H1 (cell line): ENCODE results near the gene LIPC. TPM values are rescaled to one million over a fixed set of nuclear protein-coding genes. Genes with fewer than 3 reads are reported as not detected.

Experiments
- CTCF ChIA-PET: fragments of 300-600 bp; sonication (Branson Sonifier 250); formaldehyde crosslinking; loops from one replicate; lab custom pipeline; 2021; ENCODE audit not compliant: partially characterized antibody; lab: Charles Lee
- POLR2A ChIA-PET: fragments of 300-600 bp; sonication (Branson Sonifier 250); formaldehyde crosslinking; loops from one replicate; lab custom pipeline; 2021; ENCODE audit warnings: inconsistent platforms; ENCODE audit not compliant: partially characterized antibody; lab: Charles Lee
- DNase-seq, 2 experiments: peaks; one replicate each; pipeline versions ENCODE4 v3.0.0 to v3.0.0-alpha.2; 2010 to 2022; ENCODE audit warnings: low spot score in 2 of 2, low read depth in 1 of 2, mixed read lengths in 1 of 2
- FAIRE-seq: peaks from 2 replicates; lab custom pipeline; 2011; peaks lifted over from hg19 to GRCh38; lab: Jason Lieb, UNC
- H2AFZ ChIP-seq: 2 replicates; pipeline ENCODE4 v1.8.1; 2012; ENCODE audit warnings: low read length, inconsistent platforms
- H2AK5ac ChIP-seq: 2 replicates; pipeline ENCODE4 v1.6.1; 2013; ENCODE audit warnings: low read depth, low read length
- H2BK120ac ChIP-seq: replicated peaks from 2 replicates; pipeline ENCODE3; 2013; ENCODE audit warnings: low read depth, low read length, inconsistent platforms
- H2BK12ac ChIP-seq: 2 replicates; pipeline ENCODE4 v1.6.1; 2013; ENCODE audit warnings: low read depth, low read length
- H2BK15ac ChIP-seq: 2 replicates; pipeline ENCODE4 v1.6.1; 2013; ENCODE audit warnings: low read length
- H2BK20ac ChIP-seq: 2 replicates; pipeline ENCODE4 v1.6.1; 2013; ENCODE audit warnings: low read length
- H2BK5ac ChIP-seq: 2 replicates; pipeline ENCODE4 v1.6.1; 2013; ENCODE audit warnings: low read depth, low read length
- H3K14ac ChIP-seq: 2 replicates; pipeline ENCODE4 v1.6.1; 2013; ENCODE audit warnings: inconsistent platforms; ENCODE audit not compliant: insufficient read length
- H3K18ac ChIP-seq: 2 replicates; pipeline ENCODE4 v1.6.1; 2013; ENCODE audit warnings: low read length; ENCODE audit errors: extremely low read depth
- H3K23ac ChIP-seq: 2 replicates; pipeline ENCODE4 v1.6.1; 2013; ENCODE audit warnings: inconsistent platforms; ENCODE audit not compliant: insufficient read length
- H3K23me2 ChIP-seq: 2 replicates; pipeline ENCODE4 v1.6.1; 2013; ENCODE audit warnings: low read depth, low read length
- H3K27ac ChIP-seq: 2 replicates; pipeline ENCODE4 v1.6.1; 2011; ENCODE audit warnings: low read depth, low read length, inconsistent platforms
- H3K27me3 ChIP-seq, 4 experiments: replicated peaks in 1 of 4; 1 replicate in 1 of 4; 2 replicates in 3 of 4; pipeline versions ENCODE4 v1.6.1 to v1.8.1; 2011 to 2013; ENCODE audit warnings: low read length in 3 of 4, mild to moderate bottlenecking in 3 of 4, inconsistent platforms in 2 of 4, mixed read lengths in 2 of 4, moderate library complexity in 1 of 4; ENCODE audit not compliant: control insufficient read depth in 3 of 4, insufficient read depth in 3 of 4; ENCODE audit errors: extremely low read depth in 1 of 4
- H3K36me3 ChIP-seq, 4 experiments: 2 replicates each; pipeline versions ENCODE4 v1.6.1 to v1.8.1; 2011 to 2013; ENCODE audit warnings: mild to moderate bottlenecking in 4 of 4, low read length in 3 of 4, moderate library complexity in 2 of 4, control low read depth in 1 of 4, inconsistent platforms in 1 of 4; ENCODE audit not compliant: insufficient read depth in 4 of 4, control insufficient read depth in 2 of 4
- H3K4ac ChIP-seq: replicated peaks from 2 replicates; pipeline ENCODE3; 2013; ENCODE audit warnings: low read length, low read depth, mixed read lengths, inconsistent platforms; ENCODE audit not compliant: insufficient read length
- H3K4me1 ChIP-seq, 4 experiments: replicated peaks in 1 of 4; 1 replicate in 1 of 4; 2 replicates in 3 of 4; pipeline versions ENCODE4 v1.6.1 to v1.8.1; 2011 to 2013; ENCODE audit warnings: low read length in 3 of 4, inconsistent platforms in 2 of 4, mixed read lengths in 1 of 4; ENCODE audit not compliant: insufficient read depth in 4 of 4, control insufficient read depth in 3 of 4
- H3K4me2 ChIP-seq, 2 experiments: 2 replicates each; pipeline versions ENCODE4 v1.6.1 to v1.8.1; 2011 to 2013; ENCODE audit warnings: low read depth in 2 of 2, low read length in 2 of 2, control low read depth in 1 of 2, inconsistent platforms in 1 of 2, mild to moderate bottlenecking in 1 of 2; ENCODE audit not compliant: insufficient read depth in 1 of 2
- H3K4me3 ChIP-seq, 4 experiments: fragments of 200-600, 300-600 bp in 1 of 4; sonication (generic), shearing (Covaris generic), sonication (Bioruptor Twin) in 1 of 4; 2 replicates each; pipeline versions ENCODE4 v1.5.1 to v1.8.1; 2011 to 2016; ENCODE audit warnings: low read length in 4 of 4, low read depth in 3 of 4, control low read depth in 2 of 4, inconsistent platforms in 2 of 4, mild to moderate bottlenecking in 2 of 4, mixed read lengths in 1 of 4, moderate library complexity in 1 of 4; ENCODE audit not compliant: insufficient read depth in 2 of 4; ENCODE audit errors: extremely low read depth in 1 of 4
- H3K56ac ChIP-seq: replicated peaks from 2 replicates; pipeline ENCODE3; 2013; ENCODE audit warnings: low read depth, mild to moderate bottlenecking, mixed read lengths, low read length, inconsistent platforms; ENCODE audit not compliant: insufficient read length
- H3K79me1 ChIP-seq: 2 replicates; pipeline ENCODE4 v1.6.1; 2013; ENCODE audit warnings: low read depth, low read length, control low read depth
- H3K79me2 ChIP-seq, 2 experiments: 2 replicates each; pipeline versions ENCODE4 v1.6.1 to v1.8.1; 2012 to 2013; ENCODE audit warnings: low read length in 2 of 2, mild to moderate bottlenecking in 2 of 2, inconsistent platforms in 1 of 2; ENCODE audit not compliant: insufficient read depth in 2 of 2, control insufficient read depth in 1 of 2
- H3K9ac ChIP-seq, 4 experiments: replicated peaks in 1 of 4; 1 replicate in 1 of 4; 2 replicates in 3 of 4; pipeline versions ENCODE4 v1.6.1 to v1.8.1; 2011 to 2013; ENCODE audit warnings: low read depth in 3 of 4, low read length in 3 of 4, control low read depth in 2 of 4, mild to moderate bottlenecking in 2 of 4, moderate library complexity in 2 of 4, inconsistent platforms in 1 of 4; ENCODE audit errors: extremely low read depth in 1 of 4
- H3K9me3 ChIP-seq, 2 experiments: 2 replicates each; pipeline versions ENCODE4 v1.6.1 to v1.8.1; 2012 to 2013; ENCODE audit warnings: mild to moderate bottlenecking in 2 of 2, moderate library complexity in 2 of 2, control low read depth in 1 of 2, inconsistent platforms in 1 of 2, low read depth in 1 of 2, low read length in 1 of 2, mixed read lengths in 1 of 2; ENCODE audit not compliant: insufficient read depth in 2 of 2
- H4K20me1 ChIP-seq, 2 experiments: replicated peaks in 1 of 2; 2 replicates each; pipeline versions ENCODE3 to v1.8.1; 2011 to 2013; ENCODE audit warnings: inconsistent platforms in 2 of 2, low read length in 2 of 2, mild to moderate bottlenecking in 1 of 2; ENCODE audit not compliant: insufficient read depth in 2 of 2, control insufficient read depth in 1 of 2
- H4K5ac ChIP-seq: 2 replicates; pipeline ENCODE4 v1.6.1; 2013; ENCODE audit warnings: low read length, low read depth, mixed read lengths, inconsistent platforms; ENCODE audit not compliant: insufficient read length
- H4K8ac ChIP-seq: 2 replicates; pipeline ENCODE4 v1.8.0; 2013; ENCODE audit warnings: mild to moderate bottlenecking, moderate library complexity, low read length, inconsistent platforms; ENCODE audit not compliant: insufficient read depth; ENCODE audit errors: extremely low read depth
- H4K91ac ChIP-seq: replicated peaks from 2 replicates; pipeline ENCODE3; 2013; ENCODE audit warnings: low read length, mixed read lengths, inconsistent platforms; ENCODE audit not compliant: insufficient read length
- BRCA1 ChIP-seq: IDR thresholded peaks from 2 replicates; pipeline ENCODE4 v1.6.1; 2012; ENCODE audit warnings: low read depth, low read length, improper control_type of control experiment
- CEBPB ChIP-seq: IDR thresholded peaks from 2 replicates; pipeline ENCODE4 v1.6.1; 2012; ENCODE audit warnings: low read depth, low read length
- CHD1 ChIP-seq: IDR thresholded peaks from 2 replicates; pipeline ENCODE4 v1.6.1; 2012; ENCODE audit warnings: low read depth, low read length, improper control_type of control experiment
- CHD2 ChIP-seq: IDR thresholded peaks from 2 replicates; pipeline ENCODE4 v1.6.1; 2012; ENCODE audit warnings: low read length, improper control_type of control experiment
- CTBP2 ChIP-seq: IDR thresholded peaks from 2 replicates; pipeline ENCODE4 v1.7.0; 2011; ENCODE audit warnings: borderline replicate concordance, mild to moderate bottlenecking, moderate library complexity, mixed read lengths, low read length; ENCODE audit not compliant: insufficient read depth, insufficient read length
- GTF2F1 ChIP-seq: IDR thresholded peaks from 2 replicates; pipeline ENCODE4 v1.6.1; 2012; ENCODE audit warnings: low read depth, low read length, improper control_type of control experiment, borderline replicate concordance
- JUND ChIP-seq: IDR thresholded peaks from 2 replicates; pipeline ENCODE4 v1.6.1; 2011; ENCODE audit warnings: mild to moderate bottlenecking, improper control_type of control experiment, low read length
- MAFK ChIP-seq: IDR thresholded peaks from 2 replicates; pipeline ENCODE4 v1.6.1; 2012; ENCODE audit warnings: low read depth, mild to moderate bottlenecking, improper control_type of control experiment, low read length
- NRF1 ChIP-seq: IDR thresholded peaks from 2 replicates; pipeline ENCODE4 v1.6.1; 2011; ENCODE audit warnings: mild to moderate bottlenecking, low read depth, low read length, improper control_type of control experiment
- POU5F1 ChIP-seq: IDR thresholded peaks from 2 replicates; pipeline ENCODE4 v1.6.1; 2011; ENCODE audit warnings: low read depth, mild to moderate bottlenecking, low read length, moderate library complexity
- YY1 ChIP-seq: IDR thresholded peaks from 2 replicates; pipeline ENCODE4 v1.6.1; 2011; ENCODE audit warnings: low read depth, mild to moderate bottlenecking, low read length
- WGBS, 2 experiments: shearing (Covaris generic) in 1 of 2; methylation state at CpG; one replicate each; pipeline versions ENCODE4 v1.1.6 to v1.1.7; 2013 to 2015; ENCODE audit warnings: low lambda C conversion rate in 2 of 2, mixed read lengths in 2 of 2, inconsistent platforms in 1 of 2, low coverage in 1 of 2, missing lambda C conversion rate in 1 of 2; ENCODE audit not compliant: insufficient replicate concordance in 2 of 2, insufficient coverage in 1 of 2, insufficient read length in 1 of 2; ENCODE audit errors: extremely low coverage in 1 of 2, missing lambda C conversion rate in 1 of 2; 5-methylcytosine and 5-hydroxymethylcytosine counted together
- polyA plus RNA-seq, 7 experiments: library from polyadenylated mRNA; depleted of rRNA in 3 of 7; stranded (reverse) in 5 of 7; unstranded in 2 of 7; fragments of >200 nt in 5 of 7; fragments of 200-250 nt in 2 of 7; gene quantifications; 1 replicate in 5 of 7; 2 replicates in 1 of 7; 4 replicates in 1 of 7; pipeline versions ENCODE4 v1.2.1 to v1.2.3, GENCODE V29; 2011 to 2013; ENCODE audit warnings: missing spikeins in 2 of 7, mixed read lengths in 2 of 7
- total RNA-seq: library from RNA; stranded (reverse); fragmentation: NEBNext Ultra II Directional; extraction: Animal tissue kit (Norgen Biotek cat#: 25700); gene quantifications from 2 replicates; pipeline ENCODE4 v1.2.1, GENCODE V29; 2021
- TF ChIP-seq, protein P1 (sequence below): IDR thresholded peaks from 2 replicates; pipeline ENCODE4 v1.6.1; 2012; ENCODE audit warnings: low read length, inconsistent platforms
- TF ChIP-seq, protein P2 (sequence below): IDR thresholded peaks from 2 replicates; pipeline ENCODE4 v1.6.1; 2011; ENCODE audit warnings: low read length, improper control_type of control experiment

LIPC gene
- total and polyA plus RNA-seq, 2 of the 8 experiments (the other 6 are each of a cell fraction or from before 2014, with no cell fraction given), result not detected

DNA sequence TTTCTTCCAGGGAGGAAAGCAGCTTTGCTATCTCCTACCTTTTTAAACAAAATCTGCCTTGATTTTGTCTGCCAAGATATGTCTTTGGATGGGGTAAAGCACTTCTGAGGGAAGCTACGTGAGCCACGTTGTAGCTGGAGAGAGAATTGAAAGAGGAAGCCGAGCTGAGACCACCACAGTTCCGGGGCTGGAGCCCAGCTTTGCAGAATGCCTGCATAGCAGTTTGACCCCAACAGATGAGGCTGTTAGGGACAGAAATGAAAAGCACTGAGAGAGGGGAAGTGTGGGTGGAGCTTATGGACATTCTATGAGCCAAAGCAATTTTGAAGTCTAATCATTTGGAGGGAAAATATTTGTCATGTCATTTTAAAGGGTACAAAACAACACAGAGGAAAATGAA, 45.4 kb downstream of the LIPC start:
- Histone ChIP-seq H4K20me1 (no peaks in the 10 kb centered on the region), H3K4ac (no peak overlapping the region), H3K36me3 (no peaks in the 10 kb centered on the region), H3K9ac (no peak overlapping the region), H3K79me1 (no peaks in the 10 kb centered on the region), H2BK120ac (no peak overlapping the region), H3K27ac (no peak overlapping the region), H3K27me3 (no peaks in the 10 kb centered on the region), H4K91ac (no peak overlapping the region), H3K56ac (no peak overlapping the region), H2BK15ac (no peak overlapping the region), H3K4me3 (no peak overlapping the region), H2BK20ac (no peak overlapping the region), H3K79me2 (no peaks in the 10 kb centered on the region), H4K5ac (no peak overlapping the region), H3K14ac (no peak overlapping the region), H4K8ac (no peak overlapping the region), H3K9me3 (no peaks in the 10 kb centered on the region), H2AK5ac (no peak overlapping the region), H3K23me2 (no peaks in the 10 kb centered on the region), H2BK12ac (no peak overlapping the region), H3K18ac (no peak overlapping the region), H3K4me1 (peaks cover 0 to 3% (median 2%) of the 10 kb centered on the region in 4 experiments; a peak in 2 of 7 replicates), H2BK5ac (no peak overlapping the region), H3K23ac (no peak overlapping the region), H3K4me2 (no peak overlapping the region), H2AFZ (no peak overlapping the region)
- POLR2A ChIA-PET, result no interaction called here
- DNase-seq, result no peak
- FAIRE-seq, result no peak
- TF ChIP-seq BRCA1 (no peak), CEBPB (no peak), NRF1 (no peak), MAFK (no peak), CHD2 (no peak), JUND (no peak), GTF2F1 (no peak), CHD1 (no peak), YY1 (no peak), CTBP2 (no peak), POU5F1 (no peak)
- TF ChIP-seq, protein P1, sequence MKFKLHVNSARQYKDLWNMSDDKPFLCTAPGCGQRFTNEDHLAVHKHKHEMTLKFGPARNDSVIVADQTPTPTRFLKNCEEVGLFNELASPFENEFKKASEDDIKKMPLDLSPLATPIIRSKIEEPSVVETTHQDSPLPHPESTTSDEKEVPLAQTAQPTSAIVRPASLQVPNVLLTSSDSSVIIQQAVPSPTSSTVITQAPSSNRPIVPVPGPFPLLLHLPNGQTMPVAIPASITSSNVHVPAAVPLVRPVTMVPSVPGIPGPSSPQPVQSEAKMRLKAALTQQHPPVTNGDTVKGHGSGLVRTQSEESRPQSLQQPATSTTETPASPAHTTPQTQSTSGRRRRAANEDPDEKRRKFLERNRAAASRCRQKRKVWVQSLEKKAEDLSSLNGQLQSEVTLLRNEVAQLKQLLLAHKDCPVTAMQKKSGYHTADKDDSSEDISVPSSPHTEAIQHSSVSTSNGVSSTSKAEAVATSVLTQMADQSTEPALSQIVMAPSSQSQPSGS, result no peak
- TF ChIP-seq, protein P2, sequence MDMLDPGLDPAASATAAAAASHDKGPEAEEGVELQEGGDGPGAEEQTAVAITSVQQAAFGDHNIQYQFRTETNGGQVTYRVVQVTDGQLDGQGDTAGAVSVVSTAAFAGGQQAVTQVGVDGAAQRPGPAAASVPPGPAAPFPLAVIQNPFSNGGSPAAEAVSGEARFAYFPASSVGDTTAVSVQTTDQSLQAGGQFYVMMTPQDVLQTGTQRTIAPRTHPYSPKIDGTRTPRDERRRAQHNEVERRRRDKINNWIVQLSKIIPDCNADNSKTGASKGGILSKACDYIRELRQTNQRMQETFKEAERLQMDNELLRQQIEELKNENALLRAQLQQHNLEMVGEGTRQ, result no peak
- WGBS, 2 experiments, result 100% methylated on average over 4 of the region's 4 CpGs; no CpG with 5 or more reads in 1 of the 2 experiments
- CTCF ChIA-PET, result interaction anchor here (0.9 to 2.1 kb wide), 4 partner anchors 10 to 249 kb away, joined by 3 to 6 read pairs (median 4); no protein-coding TSS in a partner anchor
